RPMI7951 (cell line): Measurements from ENCODE around the gene LOXHD1. TPM values are rescaled to one million over a fixed set of nuclear protein-coding genes. Genes with fewer than 3 reads are reported as not detected.

ENCODE experiments used
- total RNA-seq: library from RNA; depleted of rRNA; stranded (reverse); fragments of >200 nt; shearing (Covaris generic); gene quantifications from 2 replicates; pipeline ENCODE4 v1.2.3, GENCODE V29; 2014; rRNA removed

LOXHD1 gene
- total RNA-seq, 1 experiment from 2014 or later: not detected

Other genes starting within 250 kb of the LOXHD1 start
- gene ST8SIA5, start 99.8 kb upstream of the LOXHD1 start, total RNA-seq: 11.8 and 12.6 TPM in 2 replicates